Mesenchymal stem cell (in vitro differentiated cells and primary cell): ENCODE data around the gene CDK11B.
A peak's percentile ranks its signal among the peaks of the same experiment; 100 is the strongest.

Source experiments
- DNase-seq: peaks from one replicate; pipeline ENCODE4 v3.0.0-alpha.2; 2013
- H2AFZ ChIP-seq: one replicate; pipeline ENCODE4 v1.6.1; 2013; ENCODE audit warnings: low read depth, mild to moderate bottlenecking, control low read depth, inconsistent platforms, low read length, moderate library complexity
- H2AK5ac ChIP-seq: 2 replicates; pipeline ENCODE4 v1.6.1; 2013; ENCODE audit warnings: low read length, moderate library complexity, mild to moderate bottlenecking, inconsistent platforms; ENCODE audit not compliant: severe bottlenecking
- H2BK120ac ChIP-seq: one replicate; pipeline ENCODE4 v1.6.1; 2013; ENCODE audit warnings: low read depth, mild to moderate bottlenecking, inconsistent platforms, low read length, moderate library complexity
- H2BK12ac ChIP-seq, 2 experiments: one replicate each; pipeline ENCODE4 v1.6.1; 2013; ENCODE audit warnings: inconsistent platforms in 2 of 2, low read length in 2 of 2, mild to moderate bottlenecking in 2 of 2, moderate library complexity in 2 of 2, control low read depth in 1 of 2
- H2BK15ac ChIP-seq: one replicate; pipeline ENCODE4 v1.6.1; 2013; ENCODE audit warnings: mild to moderate bottlenecking, low read depth, inconsistent platforms; ENCODE audit not compliant: poor library complexity, severe bottlenecking
- H2BK5ac ChIP-seq: 2 replicates; pipeline ENCODE4 v1.6.1; 2013; ENCODE audit warnings: low read depth, mild to moderate bottlenecking, low read length, control low read depth, inconsistent platforms; ENCODE audit not compliant: poor library complexity, severe bottlenecking
- H3K14ac ChIP-seq, 2 experiments: one replicate each; pipeline ENCODE4 v1.6.1; 2013; ENCODE audit warnings: inconsistent platforms in 2 of 2, low read length in 2 of 2, control low read depth in 1 of 2, mild to moderate bottlenecking in 1 of 2, moderate library complexity in 1 of 2
- H3K18ac ChIP-seq, 2 experiments: one replicate each; pipeline ENCODE4 v1.6.1; 2013; ENCODE audit warnings: inconsistent platforms in 2 of 2, low read length in 2 of 2, control low read depth in 1 of 2, low read depth in 1 of 2, mild to moderate bottlenecking in 1 of 2
- H3K23ac ChIP-seq, 2 experiments: one replicate each; pipeline ENCODE4 v1.6.1; 2013; ENCODE audit warnings: inconsistent platforms in 2 of 2, low read length in 2 of 2, mild to moderate bottlenecking in 2 of 2, moderate library complexity in 2 of 2, control low read depth in 1 of 2
- H3K27ac ChIP-seq: 2 replicates; pipeline ENCODE4 v1.5.1; 2013; ENCODE audit warnings: mild to moderate bottlenecking, moderate library complexity, low read length, control low read depth, inconsistent platforms; ENCODE audit not compliant: poor library complexity, severe bottlenecking
- H3K27me3 ChIP-seq, 2 experiments: 2 replicates each; pipeline versions ENCODE4 v1.6.1 to v1.7.0; 2013; ENCODE audit warnings: low read length in 2 of 2, mild to moderate bottlenecking in 2 of 2, moderate library complexity in 2 of 2, control low read depth in 1 of 2, inconsistent platforms in 1 of 2; ENCODE audit not compliant: control insufficient read depth in 1 of 2, insufficient read depth in 1 of 2
- H3K36me3 ChIP-seq, 2 experiments: 2 replicates each; pipeline versions ENCODE4 v1.6.1 to v1.7.0; 2013; ENCODE audit warnings: low read length in 2 of 2, control low read depth in 1 of 2, inconsistent platforms in 1 of 2, low read depth in 1 of 2, mild to moderate bottlenecking in 1 of 2; ENCODE audit not compliant: insufficient read depth in 2 of 2, control insufficient read depth in 1 of 2
- H3K4ac ChIP-seq, 2 experiments: one replicate each; pipeline ENCODE4 v1.6.1; 2013; ENCODE audit warnings: inconsistent platforms in 2 of 2, low read length in 2 of 2, mild to moderate bottlenecking in 2 of 2, moderate library complexity in 2 of 2, control low read depth in 1 of 2, low read depth in 1 of 2
- H3K4me1 ChIP-seq: 2 replicates; pipeline ENCODE4 v1.6.1; 2013; ENCODE audit warnings: low read depth, low read length, control low read depth; ENCODE audit not compliant: control insufficient read depth, insufficient read depth
- H3K4me2 ChIP-seq: 2 replicates; pipeline ENCODE4 v1.6.1; 2013; ENCODE audit warnings: low read length, mild to moderate bottlenecking, inconsistent platforms; ENCODE audit not compliant: poor library complexity, severe bottlenecking
- H3K4me3 ChIP-seq, 2 experiments: 2 replicates each; pipeline versions ENCODE4 v1.5.1 to v1.7.0; 2013; ENCODE audit warnings: low read length in 2 of 2, mild to moderate bottlenecking in 2 of 2, control low read depth in 1 of 2, low read depth in 1 of 2; ENCODE audit not compliant: insufficient read depth in 1 of 2
- H3K79me1 ChIP-seq: replicated peaks from 2 replicates; pipeline ENCODE4 v1.6.1; 2013; ENCODE audit warnings: mild to moderate bottlenecking, control low read depth, low read length, inconsistent platforms; ENCODE audit not compliant: poor library complexity, severe bottlenecking
- H3K9ac ChIP-seq: 2 replicates; pipeline ENCODE4 v1.7.0; 2013; ENCODE audit warnings: mild to moderate bottlenecking, low read length, moderate library complexity
- H3K9me3 ChIP-seq: 2 replicates; pipeline ENCODE4 v1.7.0; 2013; ENCODE audit warnings: mild to moderate bottlenecking, low read length; ENCODE audit not compliant: control insufficient read depth
- H4K8ac ChIP-seq: one replicate; pipeline ENCODE4 v1.6.1; 2013; ENCODE audit warnings: inconsistent platforms, mild to moderate bottlenecking, low read length, moderate library complexity
- H4K91ac ChIP-seq: one replicate; pipeline ENCODE4 v1.6.1; 2013; ENCODE audit warnings: mild to moderate bottlenecking, low read length, inconsistent platforms
- WGBS: methylation state at CpG from one replicate; pipeline ENCODE4 v1.1.7; 2013; ENCODE audit warnings: mixed read lengths; 5-methylcytosine and 5-hydroxymethylcytosine counted together

CDK11B gene

GRCh38 chr1:1601564-1602303 is 57.1 kb downstream of the CDK11B start:
- Histone ChIP-seq H2AK5ac (no peak overlapping the region), H3K27me3 (peaks cover 60 to 62% of the 10 kb centered on the region in 2 experiments)
- WGBS, result 94% methylated on average over 15 of the region's 15 CpGs

GRCh38 chr1:1600861-1601563 is 57.8 kb downstream of the CDK11B start:
- no peak overlapping the region for H2AK5ac ChIP-seq
- no peak overlapping the region for H2BK5ac ChIP-seq
- no peak overlapping the region for H2AFZ ChIP-seq
- no peak overlapping the region for H4K8ac ChIP-seq
- H4K91ac ChIP-seq, result no peak overlapping the region
- H2BK12ac ChIP-seq, result no peak overlapping the region
- peak overlapping the region; percentile 74 for H2BK15ac ChIP-seq
- no peak overlapping the region for H3K14ac ChIP-seq
- no peak overlapping the region for H2BK120ac ChIP-seq
- no peak for DNase-seq
- WGBS, result 73% methylated on average over 16 of the region's 22 CpGs
- no peak overlapping the region for H3K4ac ChIP-seq
- no peaks in the 10 kb centered on the region for H3K9me3 ChIP-seq
- H3K36me3 ChIP-seq, result peaks cover 0 to 3% of the 10 kb centered on the region in 2 experiments
- peaks cover 36% of the 10 kb centered on the region for H3K4me1 ChIP-seq
- no peak overlapping the region for H3K27ac ChIP-seq
- no peak overlapping the region for H3K18ac ChIP-seq
- peak overlapping the region in 1 of 2 experiments; percentile 75 for H3K4me3 ChIP-seq
- no peaks in the 10 kb centered on the region for H3K79me1 ChIP-seq
- H3K27me3 ChIP-seq, result peaks cover 67 to 69% of the 10 kb centered on the region in 2 experiments
- no peak overlapping the region for H3K9ac ChIP-seq
- H3K4me2 ChIP-seq, result no peak overlapping the region
- peak overlapping the region in 1 of 2 experiments; percentile 86 for H3K23ac ChIP-seq

More at GRCh38 chr1:1601564-1602303, 57.1 kb downstream of the CDK11B start:
- Histone ChIP-seq H2BK120ac (no peak overlapping the region), H3K4me1 (peaks cover 36% of the 10 kb centered on the region), H3K36me3 (peaks cover 0 to 3% of the 10 kb centered on the region in 2 experiments), H3K9me3 (no peaks in the 10 kb centered on the region), H3K23ac (no peak overlapping the region), H3K4me2 (no peak overlapping the region), H3K4ac (no peak overlapping the region), H4K8ac (no peak overlapping the region), H2BK15ac (no peak overlapping the region), H3K79me1 (no peaks in the 10 kb centered on the region), H3K18ac (no peak overlapping the region), H2BK5ac (no peak overlapping the region), H2BK12ac (no peak overlapping the region), H4K91ac (no peak overlapping the region), H3K9ac (no peak overlapping the region), H3K14ac (no peak overlapping the region), H3K4me3 (no peak overlapping the region), H3K27ac (no peak overlapping the region), H2AFZ (no peak overlapping the region)
- no peak for DNase-seq

GRCh38 chr1:1599935-1600860 is 58.6 kb downstream of the CDK11B start, which contains the start of gene FNDC10:
Gene FNDC10 (minus strand): TSS chr1:1600135. CDS start chr1:1600015, 120 bp downstream.
- peak within 1 kb of the TSS; percentile 49 to 75 for H3K4me3 ChIP-seq
- H3K18ac ChIP-seq, result peak within 1 kb of the TSS; percentile 34 to 68
- H3K4me1 ChIP-seq, result peaks cover 36% of the 10 kb centered on the region
- peak within 1 kb of the TSS in 1 of 2 experiments; percentile 88 for H3K23ac ChIP-seq
- no peak within 1 kb of the TSS for H2BK120ac ChIP-seq
- no peak within 1 kb of the TSS for H4K91ac ChIP-seq
- H3K14ac ChIP-seq, result no peak within 1 kb of the TSS
- H3K4ac ChIP-seq, result no peak within 1 kb of the TSS
- H3K79me1 ChIP-seq, result no peaks in the 10 kb centered on the region
- no peaks in the 10 kb centered on the region for H3K9me3 ChIP-seq
- peak within 1 kb of the TSS in 1 of 2 experiments; percentile 47 for H2BK12ac ChIP-seq
- no peak within 1 kb of the TSS for H2AK5ac ChIP-seq
- peaks cover 75 to 77% of the 10 kb centered on the region in 2 experiments for H3K27me3 ChIP-seq
- H2BK15ac ChIP-seq, result peak within 1 kb of the TSS; percentile 74
- peak within 1 kb of the TSS; percentile 76 for H3K4me2 ChIP-seq
- 10% methylated on average over 46 of the region's 125 CpGs for WGBS
- no peak within 1 kb of the TSS for H3K9ac ChIP-seq
- peak within 1 kb of the TSS; percentile 36 for H2AFZ ChIP-seq
- H3K36me3 ChIP-seq, result peaks cover 0 to 3% of the 10 kb centered on the region in 2 experiments
- no peak within 1 kb of the TSS for H3K27ac ChIP-seq
- no peak within 1 kb of the TSS for H2BK5ac ChIP-seq
- peak within 1 kb of the TSS; percentile 46 for H4K8ac ChIP-seq
- DNase-seq, result no peak
